Heart left ventricle (tissue), 16 donors: ENCODE measurements around the gene LRRC3. TPM values are rescaled to one million over a fixed set of nuclear protein-coding genes. Genes with fewer than 3 reads are reported as not detected.
A peak's percentile ranks its signal among the peaks of the same experiment; 100 is the strongest.

Source experiments
- ATAC-seq, 4 donors: fragments of 200-7000 bp; cut with Tn5 transposase; one replicate each; pipeline ENCODE4 v1.9.1; 2020 to 2022; ENCODE audit warnings: moderate library complexity in 4 of 4, mild to moderate bottlenecking in 3 of 4, moderate number of reproducible peaks in 1 of 4
- DNase-seq, 5 donors: peaks; one replicate each; pipeline ENCODE4 v3.0.0-alpha.2; 2020
- H3K27ac ChIP-seq, 12 donors: fragments of 200-600 bp; sonication (generic) in 4 of 12; one replicate each; pipeline versions ENCODE4 v1.5.0 to v1.8.0; 2016 to 2022; ENCODE audit warnings: mild to moderate bottlenecking in 2 of 12
- H3K27me3 ChIP-seq, 9 donors: fragments of 200-600 bp; sonication (generic) in 2 of 9; one replicate each; pipeline versions ENCODE4 v1.5.1 to v1.8.0; 2016 to 2022; ENCODE audit warnings: mild to moderate bottlenecking in 3 of 9
- H3K36me3 ChIP-seq, 9 donors: fragments of 200-600 bp; sonication (generic) in 2 of 9; one replicate each; pipeline versions ENCODE4 v1.5.0 to v1.8.0; 2018 to 2022; ENCODE audit warnings: mild to moderate bottlenecking in 2 of 9
- H3K4me1 ChIP-seq, 12 donors: fragments of 200-600 bp; sonication (generic) in 4 of 12; one replicate each; pipeline versions ENCODE4 v1.5.0 to v1.8.0; 2016 to 2022; ENCODE audit warnings: mild to moderate bottlenecking in 3 of 12
- H3K4me3 ChIP-seq, 12 donors: fragments of 200-600 bp; sonication (generic) in 4 of 12; one replicate each; pipeline versions ENCODE4 v1.5.0 to v1.8.0; 2017 to 2022; ENCODE audit warnings: mild to moderate bottlenecking in 9 of 12, moderate library complexity in 4 of 12
- H3K9me3 ChIP-seq, 12 donors: fragments of 200-600 bp; sonication (generic) in 4 of 12; one replicate each; pipeline versions ENCODE4 v1.5.0 to v1.8.0; 2016 to 2022; ENCODE audit warnings: mild to moderate bottlenecking in 1 of 12
- POLR2A ChIP-seq, 2 donors: fragments of 450-650 bp; IDR thresholded peaks; one replicate each; pipeline ENCODE4 v1.6.1; 2017; ENCODE audit warnings: antibody characterized with exemption in 2 of 2, mild to moderate bottlenecking in 2 of 2, moderate library complexity in 2 of 2
- WGBS, 4 donors: extraction: QIAGEN DNeasy Blood & Tissue Kit in 2 of 4; methylation state at CpG; one replicate each; pipeline versions ENCODE4 v1.1.5 to v1.1.7; 2013 to 2018; 5-methylcytosine and 5-hydroxymethylcytosine counted together
- intact Hi-C, 10 donors: fragments of 100-400 bp; cut with DNase I; formaldehyde crosslinking; loops; one replicate each; pipeline versions ENCODE4 v1.11.1 to v1.14.2; 2022
- polyA plus RNA-seq, 2 donors: library from polyadenylated mRNA; stranded (reverse); fragments of 200-250 nt; gene quantifications; one replicate each; pipeline ENCODE4 v1.2.3, GENCODE V29; 2013
- total RNA-seq, 9 donors: library from RNA; depleted of rRNA in 2 of 9; stranded (reverse); fragments of >200 nt in 2 of 9; fragmentation: NEBNext Ultra II Directional in 3 of 9; extraction: Animal tissue kit (Norgen Biotek cat#: 25700) in 3 of 9; gene quantifications; one replicate each; pipeline versions ENCODE4 v1.1.0 to v1.2.4, GENCODE V29; 2016 to 2023
- TF ChIP-seq, protein P1 (sequence below), 12 donors: fragments of 200-600 bp; sonication (generic) in 4 of 12; IDR thresholded peaks; one replicate each; pipeline versions ENCODE4 v1.5.0 to v1.8.0; 2018 to 2022; ENCODE audit warnings: antibody characterized with exemption in 12 of 12, mild to moderate bottlenecking in 5 of 12
- donor health status: ischemic (EF 13 %, LVEDD 7.1; RV severe dilation, severe dysfunction).
- donor health status: healthy with polysubstance abuse.
- donor health status: DM: no; HTN: yes; CAD: no.
- donor health status: DM: no; HTN: no; CAD: no.
- donor health status: ischemic (EF 25% LVEDD 6.9; RV normal size, moderate dysfunction).
- donor health status: ischemic (EF 25% LVEDD 5.7; RV mildly dilated, moderate dysfunction).
- donor health status: healthy.
- donor health status: DM: yes; HTN: yes; CAD: no.
- donor health status: ischemic (EF 35%, LVEDD 5.7; RV mildly dilated, moderate dysfunction).
- donor health status: nonischemic (EF 11% LVEDD 7.7; RV severe dilation, severe dysfunction).
- donor health status: DM: yes; HTN: yes; CAD: no.
- donor health status: PGD.
- donor health status: ischemic (EF 29% LVEDD 5.4; RV normal size, mild dysfunction).
- donor health status: nonischemic (EF 23%, LVEDD 6.1; RV moderate dilation, normal function).

The LRRC3 gene
- total and polyA plus RNA-seq, 11 donors = 1.4 to 5.8 (median 2.3) TPM

DNA sequence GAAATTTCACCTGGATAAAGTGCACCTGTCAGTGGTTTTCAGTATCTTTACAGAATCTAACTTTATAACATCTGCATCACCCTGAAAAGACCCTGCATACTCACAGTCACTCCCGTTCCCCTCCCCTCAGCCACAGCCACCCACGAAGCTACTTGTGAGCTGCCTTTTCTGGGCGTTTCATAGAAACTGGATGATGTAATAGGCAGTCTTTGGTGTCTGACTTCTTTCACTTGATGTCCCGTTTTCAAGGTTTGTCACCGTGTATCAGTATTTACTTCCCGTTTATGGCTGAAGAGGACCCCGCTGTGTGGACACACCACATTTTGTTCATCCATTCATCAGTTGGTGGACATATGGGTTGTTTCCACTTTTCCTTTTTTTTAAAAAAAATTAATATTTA lies 47.8 kb upstream of the LRRC3 start:
- WGBS, 4 donors = 80 to 86% (median 84%) methylated on average over 7 of the region's 7 CpGs
- TF ChIP-seq, protein P1, sequence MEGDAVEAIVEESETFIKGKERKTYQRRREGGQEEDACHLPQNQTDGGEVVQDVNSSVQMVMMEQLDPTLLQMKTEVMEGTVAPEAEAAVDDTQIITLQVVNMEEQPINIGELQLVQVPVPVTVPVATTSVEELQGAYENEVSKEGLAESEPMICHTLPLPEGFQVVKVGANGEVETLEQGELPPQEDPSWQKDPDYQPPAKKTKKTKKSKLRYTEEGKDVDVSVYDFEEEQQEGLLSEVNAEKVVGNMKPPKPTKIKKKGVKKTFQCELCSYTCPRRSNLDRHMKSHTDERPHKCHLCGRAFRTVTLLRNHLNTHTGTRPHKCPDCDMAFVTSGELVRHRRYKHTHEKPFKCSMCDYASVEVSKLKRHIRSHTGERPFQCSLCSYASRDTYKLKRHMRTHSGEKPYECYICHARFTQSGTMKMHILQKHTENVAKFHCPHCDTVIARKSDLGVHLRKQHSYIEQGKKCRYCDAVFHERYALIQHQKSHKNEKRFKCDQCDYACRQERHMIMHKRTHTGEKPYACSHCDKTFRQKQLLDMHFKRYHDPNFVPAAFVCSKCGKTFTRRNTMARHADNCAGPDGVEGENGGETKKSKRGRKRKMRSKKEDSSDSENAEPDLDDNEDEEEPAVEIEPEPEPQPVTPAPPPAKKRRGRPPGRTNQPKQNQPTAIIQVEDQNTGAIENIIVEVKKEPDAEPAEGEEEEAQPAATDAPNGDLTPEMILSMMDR (IDR thresholded peaks at IDR 0.05) = no peak
- TF ChIP-seq POLR2A (IDR thresholded peaks at IDR 0.05) = no peak
- ATAC-seq = no peak

GRCh38 chr21:44408226-44408625 lies 47.1 kb upstream of the LRRC3 start:
- H3K4me3 ChIP-seq = no peak overlapping the region
- no peak for DNase-seq
- no peaks in the 10 kb centered on the region for H3K4me1 ChIP-seq
- no peak overlapping the region for H3K27ac ChIP-seq
- peaks cover 0 to 16% (median 0%) of the 10 kb centered on the region in 12 donors for H3K9me3 ChIP-seq
- no peaks in the 10 kb centered on the region for H3K27me3 ChIP-seq
- WGBS, 4 donors = 91 to 94% (median 93%) methylated on average over 15 of the region's 15 CpGs
- peaks cover 0 to 28% (median 0%) of the 10 kb centered on the region in 9 donors for H3K36me3 ChIP-seq
- intact Hi-C loops = no loop called here
- ATAC-seq = no peak
- TF ChIP-seq, protein P1 (IDR thresholded peaks at IDR 0.05) = no peak
- no peak for TF ChIP-seq POLR2A (IDR thresholded peaks at IDR 0.05)

More for the DNA sequence above, 47.8 kb upstream of the LRRC3 start:
- H3K4me1 ChIP-seq = no peaks in the 10 kb centered on the region
- peaks cover 0 to 28% (median 0%) of the 10 kb centered on the region in 9 donors for H3K36me3 ChIP-seq
- DNase-seq = no peak
- no peaks in the 10 kb centered on the region for H3K27me3 ChIP-seq
- no peak overlapping the region for H3K4me3 ChIP-seq
- no peak overlapping the region for H3K27ac ChIP-seq
- H3K9me3 ChIP-seq = peaks cover 0 to 11% (median 0%) of the 10 kb centered on the region in 12 donors
- intact Hi-C loops = no loop called here

GRCh38 chr21:44413566-44414290 lies 41.6 kb upstream of the LRRC3 start:
- Histone ChIP-seq H3K27me3 (peaks cover 0 to 14% (median 0%) of the 10 kb centered on the region in 9 donors), H3K36me3 (peaks cover 0 to 33% (median 0%) of the 10 kb centered on the region in 9 donors), H3K4me1 (no peaks in the 10 kb centered on the region), H3K27ac (no peak overlapping the region), H3K9me3 (peaks cover 0 to 16% (median 0%) of the 10 kb centered on the region in 12 donors), H3K4me3 (no peak overlapping the region)
- DNase-seq (peak in 1 of 5 donors; percentile 17), ATAC-seq (no peak)
- 90 to 95% (median 94%) methylated on average over 23 to 27 of the region's 27 CpGs for WGBS, 4 donors
- intact Hi-C loops = no loop called here
- TF ChIP-seq, protein P1 (IDR thresholded peaks at IDR 0.05) = no peak
- no peak for TF ChIP-seq POLR2A (IDR thresholded peaks at IDR 0.05)

- DNase-seq (peak in 1 of 5 donors; percentile 47), ATAC-seq (no peak)
- intact Hi-C loops = no loop called here
- no peaks in the 10 kb centered on the region for H3K4me1 ChIP-seq
- no peak overlapping the region for H3K27ac ChIP-seq
- H3K36me3 ChIP-seq = peaks cover 0 to 38% (median 0%) of the 10 kb centered on the region in 9 donors
- WGBS, 4 donors = 80 to 85% (median 83%) methylated on average over 27 to 30 of the region's 30 CpGs
- H3K27me3 ChIP-seq = peaks cover 0 to 14% (median 0%) of the 10 kb centered on the region in 9 donors
- H3K9me3 ChIP-seq = peaks cover 0 to 16% (median 0%) of the 10 kb centered on the region in 12 donors
- TF ChIP-seq, protein P1 (IDR thresholded peaks at IDR 0.05) = no peak
- TF ChIP-seq POLR2A (IDR thresholded peaks at IDR 0.05) = no peak
- no peak overlapping the region for H3K4me3 ChIP-seq
Observed at GRCh38 chr21:44414291-44415072, 40.8 kb upstream of the LRRC3 start.
